NCI-H1930 (cell line): Measurements from ENCODE around the gene KRT40.
"Not testable (repeated sequence)": the region's sequence is repeated elsewhere in the genome, so short reads cannot be mapped to it uniquely, and the experiment has no call there.

Source experiments
- DNase-seq, 2 experiments: peaks; one replicate each; lab custom pipeline; 2025; lab: John Stamatoyannopoulos, UW

Gene KRT40

GRCh38 chr17:40984226-40984625, at the start of gene KRT40:
TSS of gene KRT40 (minus strand) at chr17:40984326. CDS start at chr17:40984273, 53 bp downstream.
- DNase-seq: no peak

DNA sequence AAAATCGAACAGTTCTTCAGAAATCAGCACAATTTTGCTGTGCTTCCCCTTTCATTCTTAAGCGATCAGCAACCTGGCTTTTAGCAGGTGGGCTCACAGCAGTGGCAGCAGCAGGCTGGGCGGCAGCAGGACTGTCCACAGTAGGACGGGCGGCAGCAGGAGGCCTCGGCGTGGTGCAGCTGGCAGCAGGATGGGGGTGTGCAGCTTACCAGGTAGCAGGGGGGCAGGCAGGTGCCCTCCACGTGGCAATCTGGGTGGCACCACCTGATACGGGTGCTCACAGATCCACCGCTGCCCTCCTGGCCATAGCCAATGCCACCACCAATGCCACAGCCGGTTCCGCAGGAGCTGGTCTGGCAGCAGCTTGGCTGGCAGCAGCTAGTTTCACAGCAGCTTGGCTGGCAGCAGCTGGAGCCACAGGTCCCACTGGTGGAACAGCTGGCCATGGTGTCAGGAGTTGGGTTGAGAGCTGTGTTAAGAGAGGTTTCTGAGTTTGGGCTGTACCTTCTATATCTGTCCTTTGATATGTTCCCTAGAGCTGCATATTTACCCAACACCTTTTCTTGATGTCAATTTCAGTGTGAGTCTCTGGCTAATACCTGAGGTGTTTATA, 45.6 kb upstream of the KRT40 start, which contains the start of gene KRTAP1-4:
Gene KRTAP1-4, minus strand, starts transcription at position 563 of the 613 bp plus-strand sequence. Its CDS starts 117 bp downstream, at position 446.
- DNase-seq: no peak

DNA sequence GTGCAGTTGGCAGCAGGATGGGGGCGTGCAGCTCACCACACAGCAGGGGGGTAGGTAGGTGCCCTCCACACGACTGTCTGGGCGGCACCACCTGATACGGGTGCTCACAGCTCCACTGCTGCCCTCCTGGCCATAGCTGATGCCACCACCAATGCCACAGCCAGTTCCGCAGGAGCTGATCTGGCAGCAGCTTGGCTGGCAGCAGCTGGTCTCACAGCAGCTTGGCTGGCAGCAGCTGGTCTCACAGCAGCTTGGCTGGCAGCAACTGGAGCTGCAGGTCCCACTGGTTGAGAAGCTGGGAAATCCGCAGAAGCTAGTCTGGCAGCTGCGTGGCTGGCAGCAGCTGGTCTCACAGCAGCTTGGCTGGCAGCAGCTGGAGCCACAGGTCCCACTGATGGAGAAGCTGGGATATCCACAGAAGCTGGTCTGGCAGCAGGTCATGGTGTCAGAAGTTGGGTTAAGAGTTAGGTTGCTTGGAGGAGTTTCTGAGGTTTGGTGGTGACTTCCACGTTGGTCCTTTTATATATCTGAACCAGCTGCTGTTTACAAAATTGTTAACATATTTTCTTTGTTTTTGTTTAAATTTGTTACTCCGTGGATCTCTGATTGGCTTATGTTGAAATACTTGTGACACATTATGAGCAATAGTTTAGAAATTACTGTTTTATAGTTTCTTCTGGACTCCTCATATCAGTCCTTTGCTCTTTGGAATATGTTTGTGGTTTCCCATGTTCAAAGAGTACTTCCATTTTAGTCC, 42.8 kb upstream of the KRT40 start, which contains the start of gene KRTAP1-5:
Gene KRTAP1-5, minus strand, starts transcription at position 494 of the 757 bp plus-strand sequence. Its CDS starts 53 bp downstream, at position 441.
- no peak for DNase-seq

DNA sequence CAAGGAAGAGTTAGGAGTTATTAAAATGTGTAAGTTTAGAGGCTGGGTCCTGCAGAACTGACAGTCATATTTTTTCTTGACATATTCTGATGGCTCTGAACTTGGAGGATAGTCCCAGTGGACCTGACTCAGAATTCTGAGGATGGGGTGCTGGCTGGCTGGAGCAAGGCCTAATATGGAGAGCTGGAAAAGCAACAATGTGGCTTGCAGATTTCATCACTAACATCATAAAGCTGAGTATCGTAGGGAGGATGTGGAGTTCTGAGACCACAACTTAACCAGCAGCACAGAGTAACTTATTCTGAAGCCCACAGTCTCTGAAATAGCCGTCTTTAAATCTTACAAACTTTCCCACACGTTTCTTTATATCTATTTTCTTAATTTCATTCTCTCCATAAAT, 40.6 kb upstream of the KRT40 start:
- no peak for DNase-seq

GRCh38 chr17:41020336-41020735, 36.2 kb upstream of the KRT40 start:
- DNase-seq: no peak

DNA sequence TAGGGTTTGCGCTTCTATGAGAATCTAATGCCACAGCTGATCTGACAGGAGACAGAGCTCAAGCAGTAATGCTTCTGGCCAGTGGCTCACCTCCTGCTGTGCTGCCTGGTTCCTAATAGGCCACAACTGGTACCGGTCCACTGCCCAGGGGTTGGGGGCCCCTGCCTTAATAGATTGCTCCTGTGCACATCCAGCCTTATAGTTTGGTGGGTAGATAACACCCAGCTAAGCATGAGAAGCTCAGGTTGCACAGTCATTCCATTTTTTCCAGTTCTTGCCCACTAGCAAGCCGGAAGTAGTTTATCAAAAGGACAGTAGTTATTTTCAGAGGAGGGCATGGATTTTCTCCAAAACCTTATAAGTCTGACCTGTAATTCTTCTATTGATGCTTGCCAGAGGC, 35.3 kb upstream of the KRT40 start:
- no peak for DNase-seq

DNA sequence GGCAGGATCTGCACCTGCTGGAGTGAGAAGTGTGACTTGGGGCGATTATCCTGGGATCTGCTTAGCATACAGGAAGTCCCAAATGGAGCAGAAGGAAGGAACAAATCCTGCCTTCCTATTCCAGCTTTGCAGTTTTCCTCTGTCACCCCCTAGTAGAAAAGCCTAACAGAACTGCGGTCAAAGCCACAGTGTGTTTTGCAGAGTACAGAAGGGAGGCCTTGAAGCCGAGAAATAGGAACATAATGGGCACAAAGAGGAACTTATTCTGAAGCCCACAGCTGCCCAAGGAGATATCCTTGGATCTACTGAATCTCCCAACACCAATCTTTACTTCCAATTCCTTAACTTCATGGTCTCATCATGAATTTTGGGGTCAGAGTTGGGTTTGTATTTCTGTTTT, 34.4 kb upstream of the KRT40 start:
- no peak for DNase-seq

GRCh38 chr17:41016578-41017215, 32.6 kb upstream of the KRT40 start:
- no peak for DNase-seq

- DNase-seq: no peak
Measured at GRCh38 chr17:41015454-41015853, 31.3 kb upstream of the KRT40 start.

DNA sequence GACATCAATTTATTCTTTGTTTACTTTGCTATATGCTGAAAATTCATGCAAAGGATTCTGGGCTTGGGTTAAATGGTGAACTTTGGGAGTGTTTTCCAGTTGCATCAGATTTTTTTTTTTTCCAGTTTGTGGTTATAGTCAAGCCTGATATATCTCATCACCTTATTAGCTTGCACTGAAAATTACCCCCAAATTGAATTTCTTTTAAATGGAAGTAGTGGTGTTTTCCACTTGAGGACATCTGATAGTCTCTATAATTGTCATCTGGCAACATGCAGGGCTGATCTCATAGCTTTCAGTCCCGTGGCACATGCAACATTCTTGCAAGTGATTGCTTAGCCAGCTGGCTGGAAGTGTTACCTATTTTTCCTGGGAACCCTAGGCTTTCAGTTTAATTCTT, 29.5 kb upstream of the KRT40 start:
- no peak for DNase-seq

DNA sequence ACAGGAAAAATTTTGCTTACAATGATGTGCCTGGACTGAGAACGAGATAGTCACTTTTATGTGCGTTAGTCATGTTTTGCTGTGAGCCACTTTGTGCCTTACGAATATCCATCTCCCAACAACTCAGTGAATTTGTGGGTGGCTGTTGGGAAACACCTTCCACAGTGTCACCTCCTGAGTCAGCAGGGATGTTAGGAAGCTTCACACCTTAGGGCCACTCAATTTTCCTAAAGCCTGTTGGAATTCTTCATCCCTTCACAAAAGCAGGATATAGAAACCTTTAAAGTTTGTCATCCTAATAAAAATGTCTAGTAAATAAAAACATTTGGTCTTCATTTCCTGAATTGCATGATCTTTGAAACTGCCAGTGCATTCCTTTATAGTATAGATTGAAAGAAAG, 29.1 kb upstream of the KRT40 start:
- no peak for DNase-seq

DNA sequence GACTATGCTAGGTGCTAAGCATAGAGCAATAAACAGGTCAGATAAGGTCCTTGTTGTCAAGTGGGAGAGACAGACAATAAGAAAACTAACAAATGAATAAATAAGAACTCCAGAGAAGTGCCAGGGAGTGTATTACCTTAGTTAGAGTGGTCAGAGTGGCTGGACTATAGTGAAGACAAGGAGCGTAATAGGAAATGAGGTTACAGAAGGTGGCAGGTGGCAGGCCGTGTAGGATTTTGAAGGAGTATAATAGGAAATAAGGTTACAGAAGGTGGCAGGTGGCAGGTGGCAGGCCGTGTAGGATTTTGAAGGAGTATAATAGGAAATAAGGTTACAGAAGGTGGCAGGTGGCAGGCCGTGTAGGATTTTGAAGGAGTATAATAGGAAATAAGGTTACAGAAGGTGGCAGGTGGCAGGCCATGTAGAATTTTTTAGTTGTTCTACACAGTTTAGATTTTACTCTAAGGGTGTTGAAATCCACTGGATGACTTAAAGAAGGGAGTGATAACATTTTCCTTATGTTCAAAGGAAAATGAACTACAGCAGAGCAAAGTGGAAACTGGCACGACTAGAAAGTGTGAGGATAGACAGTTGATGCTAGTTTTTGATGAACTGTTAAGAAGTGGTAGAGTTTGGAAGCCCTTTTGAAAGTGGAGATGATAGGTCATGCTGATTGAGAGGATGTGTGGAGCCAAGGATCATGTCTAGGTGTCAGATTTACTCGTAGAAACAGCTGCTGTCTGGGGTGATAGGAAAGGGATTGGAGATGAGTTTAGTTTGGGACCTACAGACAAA, 28.4 kb upstream of the KRT40 start:
- no peak for DNase-seq

DNA sequence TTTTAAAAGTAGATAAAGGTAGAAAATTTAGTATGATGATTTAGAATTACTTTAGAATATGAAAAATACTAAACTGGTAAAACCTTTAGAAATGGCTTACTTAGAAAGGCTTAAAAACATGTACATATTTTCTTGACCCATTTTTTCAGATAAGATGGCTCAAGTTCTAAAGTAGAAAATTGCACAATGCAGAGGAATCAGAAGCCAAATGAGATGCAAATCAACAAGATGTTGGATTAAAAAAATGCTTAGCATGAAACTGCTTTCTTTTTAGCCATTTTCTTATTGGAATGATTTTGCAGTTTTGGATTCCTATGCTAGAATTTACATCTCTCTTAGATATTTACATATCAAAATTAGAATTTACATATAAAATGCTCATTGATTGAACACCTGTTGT, 26.3 kb upstream of the KRT40 start:
- DNase-seq: no peak

DNA sequence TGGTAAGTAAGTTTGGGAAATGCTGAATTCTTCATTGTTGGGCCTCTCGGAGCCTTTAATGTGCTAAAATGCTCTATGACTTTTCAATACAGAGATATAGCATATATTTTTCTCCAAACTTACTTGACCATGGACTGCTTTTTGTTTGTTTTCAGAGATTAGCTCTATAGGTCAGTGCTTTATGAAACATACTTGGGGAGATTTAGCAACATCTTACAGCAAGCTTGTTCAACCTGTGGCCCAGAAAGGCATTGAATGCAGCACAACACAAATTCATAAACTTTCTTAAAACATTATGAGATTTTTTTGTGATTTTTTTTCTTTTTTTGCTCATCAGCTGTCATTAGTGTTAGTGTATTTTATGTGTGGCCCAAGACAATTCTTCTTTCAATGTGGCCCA, 25.8 kb upstream of the KRT40 start:
- no peak for DNase-seq

- DNase-seq: no peak
Measured at GRCh38 chr17:41009301-41009760, 25.2 kb upstream of the KRT40 start.

DNA sequence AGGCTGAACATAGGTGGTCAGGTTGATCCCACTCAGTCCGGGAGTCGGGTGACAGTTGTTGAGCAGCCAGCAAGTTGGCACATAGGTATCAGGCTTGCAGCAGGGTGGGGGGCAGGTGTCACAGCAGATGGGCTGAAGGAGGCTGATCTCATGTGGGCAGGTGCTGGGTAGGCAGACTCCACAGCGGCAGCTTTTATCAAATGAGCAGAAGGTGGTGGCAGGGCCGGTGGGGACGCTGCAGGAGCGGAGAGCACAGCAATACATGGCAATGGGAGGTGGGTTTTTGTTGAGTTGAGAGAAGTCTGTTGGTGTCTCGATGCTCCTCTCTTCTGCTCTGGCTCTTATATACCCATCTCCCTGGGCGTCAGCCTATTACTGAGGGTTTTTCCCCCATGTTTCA, 24.7 kb upstream of the KRT40 start, which contains the start of gene KRTAP3-1:
Gene KRTAP3-1, minus strand, starts transcription at position 318 of the 400 bp plus-strand sequence. Its CDS starts 54 bp downstream, at position 264.
- no peak for DNase-seq

DNA sequence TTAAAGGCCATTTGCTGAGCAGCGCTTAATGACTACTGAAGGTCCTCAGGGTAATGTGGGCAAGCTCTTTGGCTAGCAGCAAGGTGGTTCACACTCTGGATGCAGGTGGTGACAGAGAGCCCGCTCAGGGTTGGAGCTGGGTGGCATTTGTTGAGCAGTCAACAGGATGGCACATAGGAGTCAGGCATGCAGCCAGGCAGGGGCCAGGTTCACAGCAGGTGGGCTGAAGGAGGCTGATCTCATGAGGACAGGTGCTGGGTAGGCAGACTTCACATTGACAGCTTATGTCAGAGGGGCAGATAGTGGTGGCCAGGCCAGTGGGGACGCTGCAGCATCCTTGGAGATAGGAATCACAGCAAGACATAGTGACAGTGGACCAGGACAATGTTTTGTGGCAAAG, 20.3 kb upstream of the KRT40 start:
- DNase-seq: no peak

DNA sequence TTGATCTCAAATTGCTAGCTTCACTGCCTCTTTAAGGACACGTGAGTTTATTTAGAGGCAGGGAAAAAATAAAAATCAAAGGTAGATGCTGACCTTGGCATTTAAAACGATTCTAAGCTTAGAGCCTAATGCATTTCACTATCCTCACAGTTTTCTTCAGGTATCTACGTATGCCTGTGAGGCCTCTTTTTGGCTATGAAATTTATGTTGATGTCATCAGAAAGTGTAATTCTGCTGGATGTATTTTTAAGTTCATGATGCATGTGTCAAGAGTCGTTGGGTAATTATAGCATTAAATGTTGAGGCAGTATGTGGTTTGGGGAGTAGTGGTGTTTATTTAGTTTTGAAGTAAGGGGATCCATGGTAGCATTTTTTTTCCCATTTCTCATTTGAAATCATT, 19.8 kb upstream of the KRT40 start:
- no peak for DNase-seq

DNA sequence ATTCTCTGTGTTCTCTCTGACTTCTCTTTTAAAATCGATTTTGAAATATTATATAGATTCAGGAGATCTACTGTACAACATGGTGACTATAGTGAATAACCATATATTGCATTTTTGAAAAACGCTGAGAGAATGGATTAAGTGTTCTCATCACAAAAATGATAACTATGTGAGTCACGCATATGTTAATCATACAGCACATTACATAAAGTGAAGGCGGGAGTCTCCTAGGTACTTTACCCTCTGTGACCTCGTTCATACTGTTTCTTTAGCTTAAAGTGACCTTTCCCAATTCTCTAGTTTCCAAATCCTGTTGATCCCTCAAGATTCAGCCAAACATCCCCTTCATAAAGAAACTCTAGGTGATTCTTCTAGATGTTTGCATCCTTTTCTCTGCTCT, 18.7 kb upstream of the KRT40 start:
- DNase-seq: no peak

GRCh38 chr17:41001795-41002194, 17.7 kb upstream of the KRT40 start:
- no peak for DNase-seq

DNA sequence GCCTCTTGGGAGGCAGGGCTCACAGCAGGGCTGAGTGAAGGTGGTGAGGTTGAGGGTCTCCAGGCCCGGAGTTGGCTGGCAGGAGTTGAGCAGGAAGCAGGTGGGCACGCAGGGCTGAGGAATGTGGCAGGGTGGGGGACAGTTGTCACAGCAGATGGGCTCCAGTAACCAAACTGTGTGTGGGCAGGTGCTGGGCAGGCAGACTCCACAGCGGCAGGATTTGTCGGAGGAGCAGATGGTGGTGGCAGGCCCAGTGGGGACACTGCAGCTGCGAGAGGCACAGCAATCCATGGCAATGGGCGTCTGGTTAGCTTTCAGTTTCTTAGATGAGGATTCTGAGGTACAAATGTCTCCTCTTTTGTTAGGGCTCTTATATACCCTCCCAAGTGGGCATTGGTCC, 15.4 kb upstream of the KRT40 start, which contains the start of gene KRTAP3-2:
Gene KRTAP3-2, minus strand, starts transcription at position 344 of the 400 bp plus-strand sequence. Its CDS starts 53 bp downstream, at position 291.
- DNase-seq: not testable (repeated sequence)

- DNase-seq: no peak
Measured at GRCh38 chr17:40997361-40997760, 13.2 kb upstream of the KRT40 start.
